Measurements from ENCODE around the gene SCGB1A1.

Gene SCGB1A1

GRCh38 chr11:62398011-62398994, 20.5 kb upstream of the SCGB1A1 start:
- DNase-seq (ENCODE audit: low read depth in 3 of 3): no peak

GRCh38 chr11:62399172-62399877, 19.5 kb upstream of the SCGB1A1 start:
- no peak for DNase-seq (ENCODE audit: low read depth in 3 of 3)

- DNase-seq (ENCODE audit: low read depth in 3 of 3): no peak
Observed at GRCh38 chr11:62399878-62400266, 19.0 kb upstream of the SCGB1A1 start.

- DNase-seq (ENCODE audit: low read depth in 3 of 3): no peak
Observed at GRCh38 chr11:62400281-62400680, 18.6 kb upstream of the SCGB1A1 start.

GRCh38 chr11:62400760-62401159, 18.1 kb upstream of the SCGB1A1 start:
- DNase-seq (ENCODE audit: low read depth in 3 of 3): no peak

GRCh38 chr11:62401356-62401755, 17.5 kb upstream of the SCGB1A1 start:
- DNase-seq (ENCODE audit: low read depth in 3 of 3): no peak

- DNase-seq (ENCODE audit: low read depth in 3 of 3): no peak
Observed at GRCh38 chr11:62401811-62402210, 17.0 kb upstream of the SCGB1A1 start.

- DNase-seq (ENCODE audit: low read depth in 3 of 3): peak; percentile 24 to 33 (median 27)
Observed at GRCh38 chr11:62402226-62402959, 16.4 kb upstream of the SCGB1A1 start.

- no peak for DNase-seq (ENCODE audit: low read depth in 3 of 3)
Observed at GRCh38 chr11:62402960-62403730, 15.7 kb upstream of the SCGB1A1 start.

- DNase-seq (ENCODE audit: low read depth in 3 of 3): no peak
Observed at GRCh38 chr11:62404435-62404834, 14.4 kb upstream of the SCGB1A1 start.

GRCh38 chr11:62404901-62405300, 13.9 kb upstream of the SCGB1A1 start:
- no peak for DNase-seq (ENCODE audit: low read depth in 3 of 3)

- DNase-seq (ENCODE audit: low read depth in 3 of 3): no peak
Observed at GRCh38 chr11:62406034-62406433, 12.8 kb upstream of the SCGB1A1 start.

GRCh38 chr11:62409831-62410230, 9.0 kb upstream of the SCGB1A1 start:
- no peak for DNase-seq (ENCODE audit: low read depth in 3 of 3)

- no peak for DNase-seq (ENCODE audit: low read depth in 3 of 3)
Observed at GRCh38 chr11:62410972-62411371, 7.9 kb upstream of the SCGB1A1 start.

- no peak for DNase-seq (ENCODE audit: low read depth in 3 of 3)
Observed at GRCh38 chr11:62411524-62411923, 7.3 kb upstream of the SCGB1A1 start.

GRCh38 chr11:62413060-62413696, 5.7 kb upstream of the SCGB1A1 start:
- DNase-seq (ENCODE audit: low read depth in 3 of 3): no peak

- DNase-seq (ENCODE audit: low read depth in 3 of 3): no peak
Observed at GRCh38 chr11:62416596-62416995, 2.2 kb upstream of the SCGB1A1 start.

GRCh38 chr11:62418136-62418535, 697 bp upstream of the SCGB1A1 start:
- DNase-seq (ENCODE audit: low read depth in 3 of 3): no peak

GRCh38 chr11:62419314-62419929, 589 bp downstream of the SCGB1A1 start:
- no peak for DNase-seq (ENCODE audit: low read depth in 3 of 3)

- no peak for DNase-seq (ENCODE audit: low read depth in 3 of 3)
Observed at GRCh38 chr11:62419943-62420342, 1.1 kb downstream of the SCGB1A1 start.
